GM04504 (cell line): ENCODE data around the gene FNDC3B.

Experiments used
- DNase-seq: peaks from one replicate; pipeline ENCODE4 v3.0.0-alpha.2; 2012; ENCODE audit warnings: low read depth

Gene FNDC3B

DNA sequence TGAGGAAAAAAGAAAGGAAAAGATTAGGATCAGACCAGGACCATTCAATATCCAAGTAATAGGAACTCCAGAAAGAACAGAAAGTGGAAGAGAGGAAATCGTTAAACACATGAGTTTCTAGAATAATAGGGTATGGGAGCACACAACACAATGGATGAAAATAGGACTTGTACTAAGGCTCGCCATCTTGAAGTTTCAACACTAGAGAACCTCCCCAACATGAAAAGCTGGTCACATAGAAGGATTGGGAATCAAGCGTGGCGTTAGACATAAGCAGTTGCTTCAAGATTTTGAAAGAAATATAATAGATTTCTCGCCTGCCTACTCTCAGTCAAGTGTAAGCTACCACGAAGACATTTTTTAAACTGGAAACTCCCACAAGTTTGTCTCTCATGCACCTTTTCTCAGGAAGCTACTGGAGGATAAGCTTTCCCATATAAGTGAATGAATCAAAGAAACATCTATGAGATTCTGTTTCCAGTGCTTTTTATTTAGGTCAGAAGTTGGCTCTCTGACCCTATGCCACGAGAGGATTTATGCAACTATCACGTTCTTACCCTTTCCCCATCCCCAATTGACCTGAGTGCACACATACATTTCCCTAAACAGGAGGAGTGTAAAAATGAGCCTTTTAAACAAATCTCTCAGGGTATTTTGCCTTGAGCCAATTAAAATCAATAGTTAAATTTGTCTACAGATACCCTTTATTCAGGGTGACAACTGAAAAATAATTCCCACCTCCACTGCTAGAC, 363.7 kb downstream of the FNDC3B start:
- no peak for DNase-seq

GRCh38 chr3:172404237-172404962, 365.0 kb downstream of the FNDC3B start:
- no peak for DNase-seq

DNA sequence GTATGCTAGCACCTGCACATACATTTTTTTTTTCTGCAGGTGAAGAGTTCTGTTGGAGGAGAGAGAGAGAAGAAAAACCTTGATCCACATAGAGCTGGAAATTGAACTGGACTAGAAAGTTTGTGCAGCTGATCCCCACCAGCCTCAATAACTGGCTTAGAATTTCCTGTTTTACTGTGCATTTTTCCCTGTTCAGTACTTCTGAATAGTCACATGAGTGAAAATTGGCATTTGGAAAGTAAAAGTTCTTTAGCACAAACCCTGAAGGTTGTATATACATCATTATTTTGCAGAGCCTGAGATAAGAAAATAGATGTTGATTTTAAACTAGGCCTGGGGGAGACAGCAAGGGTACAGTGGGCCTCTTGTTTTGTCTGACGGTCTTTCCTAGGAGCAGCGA, 366.5 kb downstream of the FNDC3B start:
- DNase-seq, result no peak

GRCh38 chr3:172407872-172408271, 368.5 kb downstream of the FNDC3B start:
- DNase-seq, result no peak

- DNase-seq, result no peak
Observed at GRCh38 chr3:172410702-172411477, 371.5 kb downstream of the FNDC3B start.

- no peak for DNase-seq
Observed at GRCh38 chr3:172411478-172411947, 372.1 kb downstream of the FNDC3B start.

GRCh38 chr3:172415323-172415722, 375.9 kb downstream of the FNDC3B start:
- no peak for DNase-seq

GRCh38 chr3:172437713-172438112, 398.3 kb downstream of the FNDC3B start:
- DNase-seq, result no peak

- no peak for DNase-seq
Observed at GRCh38 chr3:172438186-172438585, 398.8 kb downstream of the FNDC3B start.

GRCh38 chr3:172441581-172441980, 402.2 kb downstream of the FNDC3B start:
- DNase-seq, result no peak

DNA sequence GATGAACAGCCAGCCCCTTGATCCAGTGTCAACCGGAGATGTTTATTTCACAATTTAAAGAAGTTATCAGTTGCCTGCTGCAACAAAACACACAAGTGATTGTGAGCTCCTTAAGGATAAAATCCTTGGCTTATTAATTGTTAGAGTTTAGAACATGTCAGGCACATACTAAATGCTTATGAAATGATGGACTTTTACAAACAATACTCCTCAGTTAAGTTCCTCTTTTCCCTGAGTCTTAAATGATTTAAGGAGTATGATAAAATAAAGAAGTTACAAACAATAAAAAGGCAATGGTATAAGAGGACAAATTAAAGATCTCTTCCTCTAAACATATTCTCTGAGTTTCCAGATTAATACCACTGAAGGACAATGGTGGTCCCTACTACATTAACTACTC, 403.2 kb downstream of the FNDC3B start:
- DNase-seq, result no peak

DNA sequence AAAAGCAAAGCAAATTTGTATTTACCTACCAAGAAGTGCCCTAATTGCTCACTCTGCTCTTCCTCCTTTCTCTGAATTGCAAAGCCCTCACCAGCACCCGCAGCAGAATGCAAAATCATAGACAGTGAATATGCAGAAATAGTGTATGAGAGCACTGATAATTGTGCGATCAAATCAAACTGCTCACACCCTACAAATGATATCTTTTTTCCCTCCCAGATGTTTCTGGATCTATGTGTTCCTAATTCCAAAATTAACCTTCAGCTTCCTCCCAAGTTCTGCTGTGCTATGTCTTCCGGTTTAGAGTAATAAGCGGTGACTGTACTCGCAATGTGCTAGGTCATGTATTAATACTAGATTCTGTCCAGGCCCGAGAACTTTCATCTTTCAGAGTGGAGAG, 405.4 kb downstream of the FNDC3B start:
- DNase-seq, result no peak

DNA sequence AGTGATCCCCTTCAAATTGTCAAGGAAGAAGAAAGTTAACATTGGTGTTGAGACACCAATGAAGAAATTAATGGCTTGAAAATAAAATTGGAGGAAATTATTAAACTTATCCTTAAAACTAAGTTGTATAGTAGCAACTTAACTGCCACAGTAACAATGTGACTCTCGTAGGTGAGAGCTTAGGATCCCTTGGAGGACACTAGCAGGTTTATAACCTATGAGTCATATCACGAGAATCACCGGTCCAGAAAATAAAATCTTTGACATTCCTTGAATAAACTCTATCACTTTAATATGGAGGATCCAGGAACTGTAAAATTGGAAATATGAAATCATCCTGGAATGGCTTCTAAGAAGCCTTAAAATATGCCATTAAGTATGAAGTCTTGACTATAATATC, 406.8 kb downstream of the FNDC3B start:
- DNase-seq, result no peak

DNA sequence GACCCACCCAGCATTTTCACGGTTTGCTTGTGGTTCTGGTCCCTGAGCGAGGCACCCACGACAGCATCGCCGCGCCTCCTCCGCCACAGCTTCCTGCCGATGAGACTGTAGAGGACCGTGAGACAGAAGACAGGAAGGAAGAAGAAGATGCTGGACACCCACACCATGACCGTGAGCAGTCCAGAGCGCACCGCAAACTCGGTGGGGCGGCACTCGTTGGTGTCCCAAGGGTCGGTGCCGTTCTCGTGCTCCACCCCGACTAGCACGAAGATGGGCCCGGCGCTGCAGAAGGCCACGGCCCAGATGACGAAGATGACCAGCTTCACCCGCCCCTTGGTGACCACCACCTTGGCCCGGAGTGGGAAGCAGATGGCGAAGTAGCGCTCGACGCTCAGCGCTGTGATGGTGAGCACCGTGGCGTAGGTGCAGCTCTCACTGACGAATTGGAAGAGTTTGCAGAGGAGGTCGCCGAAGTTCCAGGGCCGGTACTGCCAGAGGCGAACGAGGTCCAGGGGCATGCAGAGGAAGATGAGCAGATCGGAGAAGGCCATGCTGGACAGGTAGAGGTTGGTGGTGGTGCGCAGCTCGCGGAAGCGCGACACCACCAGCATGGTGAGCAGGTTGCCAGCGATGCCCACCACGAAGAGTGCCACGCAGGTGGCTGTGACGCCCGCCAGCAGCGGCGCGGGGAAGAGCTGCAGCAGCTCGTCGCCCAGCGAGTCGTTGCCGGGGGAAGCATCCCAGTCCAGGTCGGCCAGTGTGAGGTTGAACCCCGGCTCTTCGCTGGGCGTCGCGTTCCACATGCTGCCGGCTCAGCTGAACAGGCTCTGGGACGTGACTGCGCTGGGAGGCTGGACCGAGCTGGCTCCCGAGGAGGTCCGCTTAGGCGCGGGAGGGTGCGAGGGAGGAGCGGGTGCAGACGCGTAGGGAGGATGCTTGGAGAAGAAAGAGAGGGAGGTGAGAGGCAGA, 408.5 kb downstream of the FNDC3B start, which contains the start of gene GHSR:
Gene GHSR, minus strand, starts transcription at position 846 of the 969 bp plus-strand sequence. Its CDS starts 43 bp downstream, at position 803.
- no peak for DNase-seq

DNA sequence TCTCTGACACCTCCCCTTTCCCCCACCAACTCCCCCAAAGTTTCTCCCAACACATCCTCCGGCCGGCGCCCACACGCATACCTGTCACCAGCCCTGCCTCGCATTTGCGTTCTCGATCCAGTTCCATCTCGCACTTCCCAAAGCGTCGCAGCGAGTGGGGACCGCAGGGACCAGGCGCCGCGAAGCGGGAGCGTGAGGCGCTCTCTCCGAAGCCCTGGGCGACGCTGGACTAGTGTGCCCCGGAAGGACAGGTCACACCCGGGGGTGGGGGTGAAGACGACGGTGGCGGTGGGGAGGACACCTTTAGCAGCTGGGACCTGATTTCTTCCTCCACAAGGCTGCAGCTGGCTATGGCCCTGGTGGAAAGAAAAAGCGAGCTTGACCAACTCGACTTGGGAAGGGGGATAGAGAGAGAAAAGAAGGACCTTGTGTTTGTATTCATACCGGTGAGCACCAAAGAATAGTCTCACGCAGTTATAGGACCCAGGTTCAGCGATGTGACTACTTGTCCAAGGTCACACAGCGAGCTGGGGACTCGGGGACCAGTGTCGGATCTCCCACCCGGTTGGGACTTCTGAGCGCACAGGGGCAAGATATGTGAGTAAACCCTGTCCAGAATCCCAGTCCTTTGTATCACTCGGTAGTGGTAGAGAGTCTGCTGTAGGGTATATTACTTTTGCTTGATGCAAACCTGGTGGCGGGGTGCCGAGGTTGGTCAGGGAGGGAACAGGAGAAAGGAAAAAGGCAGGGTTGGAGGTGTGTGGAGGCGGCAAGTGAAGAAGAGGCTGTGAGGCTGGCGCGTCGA, 409.5 kb downstream of the FNDC3B start:
- DNase-seq, result no peak

DNA sequence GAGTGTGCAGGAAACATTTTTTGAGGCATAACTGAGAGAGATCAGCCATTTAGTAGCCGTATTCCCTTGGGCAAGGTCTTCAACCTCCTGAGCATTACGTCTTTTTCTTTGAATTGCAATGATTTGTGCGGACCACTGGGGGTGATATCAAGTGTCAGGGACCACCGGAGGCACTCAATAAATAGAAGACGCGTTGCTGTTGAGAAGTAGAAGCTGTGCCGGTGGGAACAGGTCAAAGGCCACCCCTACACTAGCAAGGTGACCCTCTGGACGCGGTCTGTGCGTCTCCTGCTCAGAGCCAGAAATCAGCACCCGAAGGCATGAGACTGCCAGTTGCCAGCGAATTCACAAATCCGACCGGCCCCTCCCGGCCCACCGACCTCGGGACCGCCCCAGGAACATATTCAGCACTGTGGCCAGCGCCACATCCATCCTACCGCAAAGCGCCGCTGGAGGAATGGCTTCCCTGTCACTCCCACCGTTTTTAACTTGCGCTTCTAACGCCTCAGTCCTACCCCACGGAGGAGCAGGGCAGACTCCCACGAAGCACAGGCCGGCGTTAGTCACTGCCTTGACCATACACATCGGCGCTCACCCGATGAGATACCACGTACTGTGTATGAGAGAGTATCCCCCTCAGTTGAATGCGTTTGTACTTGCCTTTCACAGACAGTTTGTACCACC, 410.2 kb downstream of the FNDC3B start:
- peak; percentile 1 for DNase-seq
